A673 (cell line): ENCODE data around the gene SAP30L. TPM values are rescaled to one million over a fixed set of nuclear protein-coding genes. Genes with fewer than 3 reads are reported as not detected.

Experiments used
- BruUV-seq: library from RNA; stranded (reverse); fragments of 400-500 nt; replicated peaks from 2 replicates; lab custom pipeline; 2021; lab: Mats Ljungman, UMichigan
- CTCF ChIA-PET: fragments of 300-600 bp; sonication (Branson Sonifier 250); formaldehyde crosslinking; loops from one replicate; lab custom pipeline; 2022; ENCODE audit warnings: antibody characterized with exemption; lab: Charles Lee
- POLR2A ChIA-PET: fragments of 300-600 bp; sonication (Branson Sonifier 250); formaldehyde crosslinking; loops from one replicate; lab custom pipeline; 2022; ENCODE audit warnings: antibody characterized with exemption; ENCODE audit not compliant: low non-redundant PET; lab: Charles Lee
- DNase-seq: peaks from one replicate; pipeline ENCODE4 v3.0.0-alpha.2; 2015; ENCODE audit warnings: low spot score
- H3K27ac ChIP-seq: fragments of 200-600 bp; sonication (generic); 2 replicates; pipeline ENCODE4 v1.5.1; 2016; ENCODE audit warnings: mixed run types, low read depth, mild to moderate bottlenecking, mixed read lengths, antibody characterized with exemption, low read length; ENCODE audit not compliant: poor library complexity, severe bottlenecking
- H3K27me3 ChIP-seq: fragments of 200-600 bp; sonication (generic); replicated peaks from 2 replicates; pipeline ENCODE4 v1.6.1; 2017; ENCODE audit warnings: mixed run types, low read depth, mild to moderate bottlenecking, mixed read lengths, antibody characterized with exemption, low read length; ENCODE audit not compliant: insufficient read depth, poor library complexity
- H3K36me3 ChIP-seq: fragments of 200-600 bp; sonication (generic); 2 replicates; pipeline ENCODE4 v1.6.1; 2016; ENCODE audit warnings: mixed run types, mild to moderate bottlenecking, mixed read lengths, antibody characterized with exemption, low read length; ENCODE audit not compliant: insufficient read depth, poor library complexity, severe bottlenecking
- H3K4me1 ChIP-seq: fragments of 200-600 bp; sonication (generic); 2 replicates; pipeline ENCODE4 v1.6.1; 2017; ENCODE audit warnings: mixed run types, mild to moderate bottlenecking, mixed read lengths, antibody characterized with exemption, low read length; ENCODE audit not compliant: insufficient read depth, poor library complexity, severe bottlenecking
- H3K4me3 ChIP-seq: fragments of 200-600 bp; sonication (generic); 2 replicates; pipeline ENCODE4 v1.5.1; 2016; ENCODE audit warnings: low read depth, mixed run types, mild to moderate bottlenecking, mixed read lengths, low read length; ENCODE audit not compliant: poor library complexity, severe bottlenecking
- H3K9me3 ChIP-seq: fragments of 200-600 bp; sonication (generic); 2 replicates; pipeline ENCODE4 v1.6.1; 2016; ENCODE audit warnings: mixed run types, low read depth, mild to moderate bottlenecking, mixed read lengths, antibody characterized with exemption, low read length; ENCODE audit not compliant: poor library complexity, severe bottlenecking
- EZH2 ChIP-seq: fragments of 200-600 bp; sonication (generic); IDR thresholded peaks from 2 replicates; pipeline ENCODE4 v1.6.1; 2017; ENCODE audit warnings: borderline replicate concordance, low read depth, mild to moderate bottlenecking, mixed read lengths, antibody characterized with exemption, low read length; ENCODE audit not compliant: poor library complexity, severe bottlenecking
- intact Hi-C: fragments of 100-400 bp; cut with micrococcal nuclease; formaldehyde crosslinking; loops from one replicate; pipeline ENCODE4 v1.10.0; 2022; ENCODE audit not compliant: unreplicated experiment
- total RNA-seq: library from RNA; stranded (reverse); gene quantifications from 2 replicates; pipeline ENCODE4 v1.2.3, GENCODE V29; 2021
- TF ChIP-seq, protein P1 (sequence below): fragments of 300-800, 200-600 bp; sonication (generic); conservative IDR thresholded peaks from 2 replicates; pipeline ENCODE4 v1.5.1; 2017; ENCODE audit warnings: low read depth, mild to moderate bottlenecking, antibody characterized with exemption, low read length, moderate library complexity, mixed read lengths

The SAP30L gene
- total RNA-seq, 1 experiment from 2014 or later = 29.2 TPM

DNA sequence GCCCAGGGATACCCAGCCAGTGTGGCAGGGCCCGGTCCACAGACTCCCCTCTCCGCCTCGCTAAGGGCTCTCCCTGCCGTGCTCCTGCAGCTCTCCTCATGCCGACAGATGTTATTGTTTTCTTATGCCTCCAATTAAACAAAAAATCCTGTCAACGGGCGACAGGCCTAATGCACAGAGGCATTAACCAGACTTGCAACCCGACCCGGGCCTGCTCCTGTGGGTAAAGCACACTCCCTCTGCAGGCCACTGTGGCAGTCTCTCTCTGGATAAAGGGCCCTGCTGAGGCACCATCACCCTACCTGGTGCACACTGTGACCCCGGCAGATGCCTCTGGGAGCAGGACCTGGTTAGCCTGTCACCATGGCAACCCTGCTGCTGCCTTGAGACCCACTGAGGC, 59.8 kb downstream of the SAP30L start:
- intact Hi-C loops = no loop called here
- Histone ChIP-seq H3K27me3 (no peaks in the 10 kb centered on the region), H3K4me3 (no peak overlapping the region), H3K36me3 (no peaks in the 10 kb centered on the region), H3K4me1 (no peaks in the 10 kb centered on the region), H3K27ac (no peak overlapping the region), H3K9me3 (no peaks in the 10 kb centered on the region)
- TF ChIP-seq, protein P1, sequence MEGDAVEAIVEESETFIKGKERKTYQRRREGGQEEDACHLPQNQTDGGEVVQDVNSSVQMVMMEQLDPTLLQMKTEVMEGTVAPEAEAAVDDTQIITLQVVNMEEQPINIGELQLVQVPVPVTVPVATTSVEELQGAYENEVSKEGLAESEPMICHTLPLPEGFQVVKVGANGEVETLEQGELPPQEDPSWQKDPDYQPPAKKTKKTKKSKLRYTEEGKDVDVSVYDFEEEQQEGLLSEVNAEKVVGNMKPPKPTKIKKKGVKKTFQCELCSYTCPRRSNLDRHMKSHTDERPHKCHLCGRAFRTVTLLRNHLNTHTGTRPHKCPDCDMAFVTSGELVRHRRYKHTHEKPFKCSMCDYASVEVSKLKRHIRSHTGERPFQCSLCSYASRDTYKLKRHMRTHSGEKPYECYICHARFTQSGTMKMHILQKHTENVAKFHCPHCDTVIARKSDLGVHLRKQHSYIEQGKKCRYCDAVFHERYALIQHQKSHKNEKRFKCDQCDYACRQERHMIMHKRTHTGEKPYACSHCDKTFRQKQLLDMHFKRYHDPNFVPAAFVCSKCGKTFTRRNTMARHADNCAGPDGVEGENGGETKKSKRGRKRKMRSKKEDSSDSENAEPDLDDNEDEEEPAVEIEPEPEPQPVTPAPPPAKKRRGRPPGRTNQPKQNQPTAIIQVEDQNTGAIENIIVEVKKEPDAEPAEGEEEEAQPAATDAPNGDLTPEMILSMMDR = no peak
- no peak for TF ChIP-seq EZH2
- BruUV-seq = no TSS peak
- DNase-seq = no peak
- ChIA-PET CTCF (no interaction called here), POLR2A (no interaction called here)

DNA sequence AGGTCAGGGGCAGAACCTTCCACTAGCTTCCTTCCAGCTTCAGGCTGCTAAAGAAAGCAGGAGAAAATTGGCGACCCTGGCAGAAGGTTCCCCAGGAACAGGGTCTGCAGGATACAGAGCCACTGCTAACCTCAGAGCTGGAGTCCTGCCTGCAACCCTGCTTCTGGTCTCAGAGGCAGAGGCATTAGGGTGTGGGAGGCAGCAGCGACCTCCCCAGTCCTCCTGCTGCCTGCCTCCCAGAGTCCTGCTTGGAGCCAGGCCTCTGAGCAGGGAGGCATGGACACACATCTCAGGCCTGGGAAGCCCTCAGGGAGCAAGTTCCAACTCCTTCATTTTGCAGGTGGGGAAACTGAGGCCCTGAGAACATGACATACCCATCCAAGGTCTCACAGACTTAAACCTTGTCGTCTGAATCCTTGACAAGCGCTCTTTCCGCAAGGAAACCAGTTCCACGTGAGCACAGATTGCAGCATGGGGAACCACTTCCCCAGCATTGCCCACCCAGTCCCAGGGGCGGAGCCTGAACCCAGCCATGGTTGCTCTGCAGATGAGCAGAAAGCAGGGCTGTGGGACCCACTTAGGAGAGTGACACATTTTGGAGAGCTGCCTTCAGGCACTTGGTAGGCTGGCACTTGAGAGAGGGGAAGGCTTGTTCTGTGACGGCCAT, 60.4 kb downstream of the SAP30L start:
- POLR2A ChIA-PET = no interaction called here
- intact Hi-C loops = no loop called here
- Histone ChIP-seq H3K4me3 (no peak overlapping the region), H3K27ac (no peak overlapping the region), H3K9me3 (no peaks in the 10 kb centered on the region), H3K36me3 (no peaks in the 10 kb centered on the region), H3K4me1 (no peaks in the 10 kb centered on the region), H3K27me3 (no peaks in the 10 kb centered on the region)
- BruUV-seq = no TSS peak
- CTCF ChIA-PET = no interaction called here
- no peak for DNase-seq
- no peak for TF ChIP-seq EZH2
- TF ChIP-seq, protein P1 = no peak

DNA sequence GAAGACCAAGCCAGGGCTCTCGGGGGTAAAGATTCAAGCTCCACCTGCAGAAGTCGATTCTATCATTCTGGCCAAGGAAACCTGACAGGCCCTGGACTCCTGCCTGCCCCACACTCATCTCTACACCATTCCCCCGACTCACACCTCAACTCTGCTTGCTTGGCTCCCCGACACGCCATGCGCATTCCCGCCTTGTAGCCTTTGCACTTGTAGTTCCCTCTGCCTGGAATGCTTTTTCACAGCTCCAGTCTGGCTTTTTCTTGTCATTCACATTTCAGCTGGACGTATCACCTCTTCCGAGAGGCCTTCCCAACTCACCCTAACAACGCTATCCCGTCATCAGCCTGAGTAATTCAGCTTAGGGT, 60.9 kb downstream of the SAP30L start:
- no TSS peak for BruUV-seq
- CTCF ChIA-PET = no interaction called here
- no peaks in the 10 kb centered on the region for H3K4me1 ChIP-seq
- H3K27ac ChIP-seq = no peak overlapping the region
- no peaks in the 10 kb centered on the region for H3K27me3 ChIP-seq
- no peak for TF ChIP-seq EZH2
- TF ChIP-seq, protein P1 = no peak
- DNase-seq = no peak
- POLR2A ChIA-PET = no interaction called here
- H3K9me3 ChIP-seq = no peaks in the 10 kb centered on the region
- intact Hi-C loops = no loop called here
- no peak overlapping the region for H3K4me3 ChIP-seq
- H3K36me3 ChIP-seq = no peaks in the 10 kb centered on the region
